ENCODE results near the gene PFKFB4.
"Not testable (repeated sequence)": the region's sequence is repeated elsewhere in the genome, so short reads cannot be mapped to it uniquely, and the experiment has no call there.

The PFKFB4 gene

DNA sequence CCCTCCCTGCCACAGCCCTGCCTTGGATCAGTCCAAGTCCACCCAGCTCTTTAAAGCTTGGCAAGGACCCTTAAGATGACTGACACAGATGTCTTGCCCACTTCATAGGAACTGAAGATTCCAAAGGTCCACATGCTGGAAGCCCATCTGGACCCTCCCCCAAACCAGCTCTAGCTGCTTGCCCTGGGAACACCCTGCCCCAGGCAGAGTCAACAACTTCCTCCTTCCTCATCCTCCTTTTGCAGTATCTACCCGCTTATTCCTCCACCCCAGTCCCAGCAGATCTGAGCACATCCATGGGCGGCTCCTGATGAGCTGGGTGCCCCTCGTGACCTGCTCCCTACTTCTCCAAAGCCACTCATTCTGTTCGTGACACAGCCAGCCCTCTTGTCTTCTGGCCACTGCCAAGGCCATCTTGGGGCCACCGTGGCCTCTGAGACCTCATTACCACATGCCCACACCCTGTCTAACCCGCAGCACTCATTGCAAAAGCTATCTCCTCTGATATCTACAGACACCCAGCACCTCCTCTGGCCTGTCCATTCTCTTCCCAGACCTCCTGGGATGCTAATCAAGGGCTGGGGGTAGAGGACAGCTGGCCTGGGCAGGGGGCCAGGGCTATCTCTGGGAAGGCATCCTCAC lies 2.0 kb upstream of the PFKFB4 start:
- no peak for DNase-seq (ENCODE audit: low read depth)

DNA sequence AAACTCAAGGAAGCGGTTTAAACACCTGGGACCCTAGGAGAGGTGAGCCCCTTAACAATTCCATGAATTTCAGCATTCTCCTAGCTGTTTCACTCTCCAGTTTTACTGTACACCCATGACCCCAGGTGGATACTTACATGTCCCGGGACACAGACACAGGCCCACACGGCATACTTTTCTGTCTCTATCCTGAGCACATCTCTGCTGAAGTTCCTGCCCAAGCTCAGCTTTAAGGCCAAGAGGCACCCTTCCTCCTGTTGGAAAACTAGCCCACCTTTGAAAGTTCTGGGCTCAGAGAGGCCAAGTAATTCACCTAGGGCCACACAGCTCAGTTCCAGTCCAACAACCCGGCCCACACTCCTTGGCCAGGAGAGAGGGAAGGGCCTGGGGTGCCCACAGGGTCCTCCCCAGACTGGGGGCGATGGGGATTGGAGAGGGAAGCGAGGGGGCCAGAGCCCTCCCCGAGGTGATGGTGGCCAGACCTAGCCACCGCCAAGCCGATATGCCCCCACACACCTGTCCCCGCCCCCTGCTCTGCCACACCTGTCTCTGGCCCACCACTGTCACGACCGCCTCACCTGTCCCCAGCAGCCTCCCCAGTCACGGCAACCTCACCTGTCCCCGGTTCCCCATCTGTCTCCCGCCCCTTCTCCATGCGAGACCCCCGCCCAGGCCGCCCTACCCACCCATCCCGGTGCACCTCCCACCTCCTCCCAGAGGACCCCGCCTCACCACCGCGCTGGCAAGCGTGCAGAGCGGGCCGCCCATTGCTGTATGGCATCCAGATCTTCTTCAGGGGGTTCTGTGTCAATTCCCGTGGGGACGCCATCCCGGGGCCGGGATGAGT lies 431 bp downstream of the PFKFB4 start:
- DNase-seq (ENCODE audit: low read depth) = no peak

DNA sequence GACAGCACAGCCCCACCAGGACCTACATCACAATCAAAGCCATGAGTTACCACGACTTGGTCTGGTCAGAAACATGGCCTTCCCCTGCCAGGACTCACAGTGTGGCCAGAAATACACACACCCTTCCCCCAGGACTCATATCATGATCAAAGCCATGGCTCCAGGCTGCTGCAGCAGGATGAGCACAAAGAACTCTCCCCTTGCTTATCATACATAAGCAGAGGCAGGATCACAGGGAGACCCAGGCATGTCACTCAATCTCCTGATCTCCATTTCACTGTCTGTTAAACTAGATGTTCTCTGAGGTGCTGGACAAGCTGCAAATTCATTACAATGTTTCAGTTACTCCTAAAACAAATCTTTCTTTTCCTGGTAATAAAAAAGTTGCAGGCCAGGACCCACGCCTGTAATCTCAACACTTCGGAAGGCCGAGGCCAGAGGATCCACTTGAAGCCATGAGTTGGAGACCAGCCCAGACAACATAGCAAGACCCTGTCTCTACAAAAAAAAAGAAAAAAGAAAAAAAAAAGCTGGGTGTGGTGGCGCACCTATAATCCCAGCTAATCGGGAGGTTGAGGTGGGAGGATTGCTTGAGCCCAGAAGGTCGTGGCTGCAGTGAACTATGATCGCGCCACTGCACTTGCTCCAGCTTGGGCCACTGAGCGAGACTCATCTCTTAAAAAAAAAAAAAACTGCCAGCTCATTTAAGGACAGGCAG lies 1.2 kb downstream of the PFKFB4 start:
- DNase-seq (ENCODE audit: low read depth) = no peak

DNA sequence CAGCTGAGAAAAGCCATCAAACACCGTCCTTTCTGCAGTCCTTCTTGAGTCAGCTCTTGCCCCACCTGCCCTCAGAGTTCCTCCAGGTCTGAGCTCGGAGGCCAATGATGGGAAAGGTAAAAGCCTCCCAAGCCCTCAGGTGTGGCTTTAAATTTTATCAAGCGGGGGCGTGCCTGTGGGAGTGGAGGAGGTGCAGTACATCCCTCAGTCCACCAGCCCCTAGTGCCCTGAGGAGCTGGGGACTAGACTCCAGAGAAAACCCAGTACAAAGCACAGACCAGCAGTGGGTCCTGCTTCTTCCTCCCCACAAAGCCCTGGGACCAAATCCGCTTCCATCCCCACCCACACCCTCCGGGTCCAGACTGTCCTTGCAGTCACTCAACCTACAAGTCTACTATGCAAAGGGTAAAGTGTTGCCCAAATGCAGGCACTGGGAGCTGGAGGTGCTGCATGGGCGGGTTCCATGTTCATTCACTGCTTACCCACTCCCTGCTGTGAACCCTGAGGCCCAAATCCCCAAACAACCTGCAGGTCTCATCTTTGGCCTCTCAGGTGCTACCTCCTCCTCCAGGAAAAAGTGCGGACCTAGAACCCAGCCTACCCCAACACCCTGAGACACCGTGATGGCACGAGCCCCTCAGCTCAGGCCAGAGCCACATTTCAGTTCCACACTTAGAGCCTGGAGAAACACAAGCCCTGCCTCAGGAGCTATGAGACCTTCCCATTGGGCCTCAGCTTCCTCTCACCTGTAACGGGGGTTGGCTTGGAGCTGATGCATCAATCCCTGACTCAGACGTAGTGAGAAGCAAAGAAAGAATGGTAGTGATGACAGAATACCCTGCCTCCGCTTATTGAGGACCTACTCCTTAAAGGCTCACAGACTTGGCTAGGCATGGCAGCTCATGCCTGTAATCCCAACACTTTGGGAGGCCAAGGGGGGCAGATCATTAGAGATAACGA lies 2.4 kb downstream of the PFKFB4 start:
- DNase-seq (ENCODE audit: low read depth) = no peak

GRCh38 chr3:48553361-48553760 lies 3.2 kb downstream of the PFKFB4 start:
- DNase-seq (ENCODE audit: low read depth) = no peak

DNA sequence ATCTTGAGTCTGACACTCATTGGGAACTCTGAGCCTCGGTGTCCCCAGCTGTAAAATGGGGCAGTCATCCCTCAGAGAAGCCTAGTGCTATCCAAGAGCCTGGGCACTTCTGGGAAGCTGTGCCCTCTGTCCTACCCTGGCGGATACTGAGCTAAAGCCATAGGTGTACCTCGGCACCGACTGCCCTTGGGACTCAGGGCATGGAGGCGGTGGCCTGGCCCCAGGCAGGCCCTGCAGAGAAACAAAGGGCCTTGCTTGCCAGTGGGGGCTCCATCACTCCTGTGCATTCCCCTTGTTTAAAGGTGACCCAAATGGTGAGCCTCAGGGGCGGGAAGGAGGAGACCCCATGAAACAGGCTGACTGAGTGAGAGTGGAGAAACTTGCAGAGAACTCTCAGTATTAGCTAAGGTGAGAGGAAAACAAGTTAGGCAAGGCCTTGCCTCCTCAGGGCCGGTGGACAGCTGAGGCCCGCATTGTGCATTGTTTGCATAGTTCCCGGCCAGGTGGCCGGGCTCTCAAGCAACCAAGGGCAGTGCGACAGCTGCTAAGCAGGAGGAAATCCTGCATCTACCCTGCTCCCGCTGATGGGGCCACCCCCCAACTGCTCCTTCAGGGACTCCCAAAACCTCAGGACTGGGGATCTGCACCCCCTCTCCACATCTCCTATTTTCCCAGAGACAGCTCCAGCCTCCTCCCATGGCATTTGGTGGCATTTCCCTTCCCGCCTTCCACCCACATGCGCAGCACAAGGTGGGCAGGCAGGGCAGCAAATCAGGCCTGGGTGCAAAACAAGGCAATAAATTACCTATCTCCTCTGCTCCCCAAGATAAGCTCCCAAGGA lies 4.3 kb downstream of the PFKFB4 start:
- DNase-seq (ENCODE audit: low read depth) = no peak

- not testable (repeated sequence) for DNase-seq (ENCODE audit: low read depth)
These were observed 5.0 kb downstream of the PFKFB4 start for GRCh38 chr3:48551651-48552050.

DNA sequence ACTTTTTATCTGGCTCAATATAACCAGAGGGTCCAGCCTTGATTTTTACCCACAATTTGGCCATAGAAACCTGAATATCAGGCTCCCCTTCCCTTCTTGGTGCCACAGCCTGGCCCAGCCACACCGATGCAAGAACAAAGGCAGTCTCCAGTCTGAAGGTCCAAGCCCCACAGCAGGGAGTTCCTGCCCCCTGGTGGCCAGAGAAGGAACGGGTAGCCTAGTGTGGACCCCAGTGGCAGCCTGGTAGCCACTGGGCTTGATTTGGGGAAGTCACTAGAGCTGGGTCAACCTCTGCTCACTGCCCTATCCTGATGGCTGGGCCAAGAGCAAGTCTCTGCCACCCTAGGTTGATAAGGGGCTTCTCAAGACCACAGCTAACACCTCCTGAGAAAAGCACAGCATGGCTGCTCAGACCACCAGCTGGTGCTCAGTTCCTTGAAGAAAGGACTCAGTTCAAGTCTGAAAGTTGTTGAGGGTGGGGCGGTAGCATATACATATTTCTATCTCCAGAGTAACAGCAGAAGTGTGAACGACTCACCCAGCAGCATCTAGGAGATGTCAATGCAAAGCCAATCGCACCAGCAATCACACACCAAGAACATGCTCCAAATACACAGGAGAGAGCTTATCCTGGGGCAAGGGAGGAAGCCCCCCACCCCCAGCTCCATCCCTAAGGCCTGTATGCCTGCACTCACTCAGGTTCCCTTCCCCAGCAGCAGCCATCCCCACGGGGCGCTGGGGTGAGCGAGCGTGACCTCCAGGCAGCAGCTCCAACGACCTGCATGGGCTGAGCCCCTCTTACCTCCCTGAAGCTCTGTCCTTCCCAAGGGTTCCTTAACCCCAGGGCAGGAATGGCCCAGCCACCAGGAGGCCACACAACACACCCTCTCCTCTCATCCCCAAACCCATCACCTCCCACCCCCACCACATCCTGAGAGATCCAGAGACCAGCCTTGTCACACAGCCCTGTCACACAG lies 7.6 kb downstream of the PFKFB4 start:
- peak; percentile 77 for DNase-seq (ENCODE audit: low read depth)

- no peak for DNase-seq (ENCODE audit: low read depth)
These were observed 8.5 kb downstream of the PFKFB4 start for GRCh38 chr3:48548126-48548525.

- no peak for DNase-seq (ENCODE audit: low read depth)
These were observed 10.3 kb downstream of the PFKFB4 start for GRCh38 chr3:48546203-48546829.

- DNase-seq (ENCODE audit: low read depth) = no peak
These were observed 12.5 kb downstream of the PFKFB4 start for GRCh38 chr3:48544141-48544540.

DNA sequence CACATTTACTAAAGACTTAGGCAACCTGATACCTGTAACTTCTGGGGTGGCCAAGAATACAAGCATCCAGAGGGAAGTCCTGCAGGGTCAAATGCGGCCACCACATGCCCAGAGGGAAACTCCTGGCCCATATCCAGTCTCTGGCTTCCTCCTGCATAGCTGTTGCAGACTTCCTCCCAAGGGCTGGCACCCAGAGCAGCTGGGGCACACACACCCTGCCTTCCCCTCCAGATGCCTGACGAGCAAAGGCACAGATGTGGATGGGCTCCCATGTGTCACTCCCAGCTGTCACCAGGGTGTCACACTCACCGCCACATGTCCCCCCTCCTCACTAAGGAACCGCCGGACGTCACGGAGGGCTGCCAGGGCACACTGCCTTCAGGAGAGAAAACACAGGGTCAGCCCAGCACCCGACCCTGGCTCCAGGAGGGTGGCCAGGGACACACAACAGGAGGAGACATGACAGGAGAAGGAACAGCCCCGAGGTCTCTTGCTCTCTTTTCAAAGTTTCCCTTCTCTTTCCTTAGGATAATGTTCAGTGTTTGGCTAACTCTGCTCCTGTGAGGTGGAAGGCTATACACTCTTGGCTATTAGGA lies 13.2 kb downstream of the PFKFB4 start:
- DNase-seq (ENCODE audit: low read depth) = no peak

- DNase-seq (ENCODE audit: low read depth) = no peak
These were observed 18.2 kb downstream of the PFKFB4 start for GRCh38 chr3:48538451-48538850.

- no peak for DNase-seq (ENCODE audit: low read depth)
These were observed 19.8 kb downstream of the PFKFB4 start for GRCh38 chr3:48536785-48537184.

DNA sequence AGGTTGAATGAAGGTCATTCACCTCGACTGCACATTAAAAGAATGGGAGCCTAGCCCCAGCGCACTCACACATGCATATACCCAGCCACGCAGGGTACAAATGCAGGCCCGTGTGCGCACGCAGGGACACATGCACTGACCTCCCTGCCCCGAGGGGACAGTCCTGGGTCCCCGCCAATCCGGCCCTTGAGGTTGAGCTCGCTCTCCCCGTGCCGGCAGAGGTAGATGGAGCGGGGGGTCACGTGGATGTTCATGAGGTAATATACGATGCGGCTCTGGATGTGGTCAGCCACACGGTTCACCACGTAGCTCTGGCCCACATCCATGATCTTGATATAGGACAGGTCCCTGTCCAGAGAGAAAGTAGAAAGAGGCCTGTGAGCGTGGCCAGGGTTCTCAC lies 20.5 kb downstream of the PFKFB4 start:
- DNase-seq (ENCODE audit: low read depth) = no peak

DNA sequence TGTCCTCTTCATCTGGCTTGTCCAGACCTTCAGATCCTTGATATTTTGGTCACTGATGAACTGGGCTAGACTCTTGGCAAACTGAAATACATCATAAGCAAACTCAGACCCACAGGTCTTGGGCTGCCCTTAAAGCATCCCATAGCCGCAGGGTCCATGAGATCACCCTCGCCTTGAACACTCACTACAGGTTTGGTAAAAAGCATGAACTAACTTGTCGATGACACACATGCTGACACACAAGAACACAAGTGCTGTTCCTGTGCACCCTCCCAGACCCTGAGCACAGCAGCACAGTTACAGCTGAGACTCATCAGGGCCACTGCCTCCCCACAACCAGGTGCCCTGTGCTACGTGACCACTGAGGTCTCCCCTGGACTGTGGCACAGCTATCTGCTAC lies 21.0 kb downstream of the PFKFB4 start:
- DNase-seq (ENCODE audit: low read depth) = no peak

DNA sequence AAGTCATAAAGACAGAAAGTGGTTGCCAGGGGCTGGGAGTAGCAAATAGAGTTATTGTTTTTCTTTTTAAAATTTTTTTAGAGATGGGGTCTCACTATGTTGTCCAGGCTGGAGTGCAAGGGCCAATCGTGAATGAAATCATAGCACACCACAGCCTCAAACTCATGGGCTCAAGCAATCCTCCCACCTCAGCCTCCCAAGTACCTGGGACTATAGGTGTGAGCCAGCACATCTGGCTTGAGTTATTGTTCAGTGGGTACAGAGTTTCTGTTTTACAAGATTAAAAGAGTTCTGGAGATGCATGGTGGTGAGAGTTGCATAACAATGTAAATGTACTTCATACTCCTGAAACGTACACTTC lies 23.6 kb downstream of the PFKFB4 start:
- DNase-seq (ENCODE audit: low read depth) = no peak

GRCh38 chr3:48532271-48532976 lies 24.2 kb downstream of the PFKFB4 start:
- DNase-seq (ENCODE audit: low read depth) = no peak

Data from stimulated activated CD8-positive, alpha-beta memory T cell treated with anti-CD3 and anti-CD28 coated beads, Interleukin-7, amount 100 ng/mL, for 24 hours (primary cell).